K562 (cell line): ENCODE measurements around the gene SLC26A3. TPM values are rescaled to one million over a fixed set of nuclear protein-coding genes. Genes with fewer than 3 reads are reported as not detected.

Source experiments
- ATAC-seq: fragments of 200-7000 bp; cut with Tn5 transposase; 3 replicates; pipeline ENCODE4 v1.9.1; 2020; ENCODE audit warnings: moderate library complexity
- BruUV-seq: library from RNA; stranded (reverse); fragments of 400-500 nt; replicated peaks from 2 replicates; lab custom pipeline; 2021; lab: Mats Ljungman, UMichigan
- CTCF ChIA-PET: fragments of 300-600 bp; formaldehyde crosslinking; extraction: SDS; loops from one replicate; lab custom pipeline; 2021; ENCODE audit warnings: low intra/inter-chr PET ratio; lab: Yijun Ruan, JAX
- POLR2A ChIA-PET: fragments of 300-600, 350-650 bp; sonication (Branson Sonifier 250); formaldehyde crosslinking; extraction: SDS; loops from one replicate; lab custom pipeline; 2021; ENCODE audit warnings: antibody characterized with exemption, inconsistent platforms; lab: Yijun Ruan, JAX
- DNase-seq, 4 experiments: peaks; one replicate each; pipeline versions ENCODE4 v3.0.0 to v3.0.0-alpha.2; 2011 to 2018; ENCODE audit warnings: low spot score in 3 of 4, mixed read lengths in 3 of 4; ENCODE audit errors: extremely low read depth in 1 of 4
- FAIRE-seq: peaks from 2 replicates; lab custom pipeline; 2011; peaks lifted over from hg19 to GRCh38; lab: Jason Lieb, UNC
- H2AFZ ChIP-seq: 2 replicates; pipeline ENCODE4 v1.6.0; 2011; ENCODE audit warnings: low read depth, low read length, control low read depth, inconsistent platforms
- H3K27ac ChIP-seq: fragments of 200-600 bp; 3 replicates; pipeline ENCODE4 v1.8.0; 2011; ENCODE audit warnings: low read depth, mild to moderate bottlenecking, control low read depth, inconsistent platforms, low read length, moderate library complexity, mixed read lengths; ENCODE audit errors: extremely low read depth
- H3K27me3 ChIP-seq, 2 experiments: fragments of 300-600 bp in 1 of 2; 2 replicates in 1 of 2; 3 replicates in 1 of 2; pipeline versions ENCODE4 v1.6.0 to v1.8.0; 2011; ENCODE audit warnings: inconsistent platforms in 2 of 2, low read length in 2 of 2, mild to moderate bottlenecking in 1 of 2, mixed read lengths in 1 of 2, moderate library complexity in 1 of 2; ENCODE audit not compliant: control insufficient read depth in 2 of 2, insufficient read depth in 2 of 2
- H3K36me3 ChIP-seq: fragments of 300-600 bp; 3 replicates; pipeline ENCODE4 v1.8.0; 2011; ENCODE audit warnings: mild to moderate bottlenecking, low read length, inconsistent platforms; ENCODE audit not compliant: control insufficient read depth, insufficient read depth
- H3K4me1 ChIP-seq, 2 experiments: fragments of 200-600 bp in 1 of 2; replicated peaks in 1 of 2; 2 replicates in 1 of 2; 3 replicates in 1 of 2; pipeline versions ENCODE4 v1.5.1 to v1.8.0; 2011; ENCODE audit warnings: inconsistent platforms in 2 of 2, low read length in 2 of 2, mild to moderate bottlenecking in 1 of 2, mixed read lengths in 1 of 2, moderate library complexity in 1 of 2; ENCODE audit not compliant: control insufficient read depth in 2 of 2, insufficient read depth in 2 of 2
- H3K4me2 ChIP-seq: 2 replicates; pipeline ENCODE4 v1.6.1; 2011; ENCODE audit warnings: low read length, control low read depth, inconsistent platforms, mixed read lengths; ENCODE audit not compliant: insufficient read depth
- H3K4me3 ChIP-seq: fragments of 200-600 bp; sonication (generic), shearing (Covaris generic); 2 replicates; pipeline ENCODE4 v1.5.1; 2016; ENCODE audit warnings: control low read depth, inconsistent platforms
- H3K79me2 ChIP-seq: fragments of 200-600 bp; 3 replicates; pipeline ENCODE4 v1.8.0; 2011; ENCODE audit warnings: low read length, inconsistent platforms; ENCODE audit not compliant: control insufficient read depth, insufficient read depth
- H3K9ac ChIP-seq, 2 experiments: 2 replicates each; pipeline versions ENCODE4 v1.6.0 to v1.6.1; 2011; ENCODE audit warnings: low read depth in 2 of 2, low read length in 2 of 2, control low read depth in 1 of 2, inconsistent platforms in 1 of 2, mild to moderate bottlenecking in 1 of 2, mixed read lengths in 1 of 2; ENCODE audit not compliant: insufficient read depth in 1 of 2
- H3K9me1 ChIP-seq: one replicate; pipeline ENCODE4 v1.6.0; 2011; ENCODE audit warnings: inconsistent platforms, mild to moderate bottlenecking, low read length, moderate library complexity; ENCODE audit not compliant: control insufficient read depth, insufficient read depth
- H3K9me3 ChIP-seq: replicated peaks from 2 replicates; pipeline ENCODE4 v1.5.1; 2011; ENCODE audit warnings: low read depth, low read length, inconsistent platforms; ENCODE audit not compliant: control insufficient read depth, insufficient read depth
- H4K20me1 ChIP-seq: replicated peaks from 2 replicates; pipeline ENCODE4 v1.6.1; 2011; ENCODE audit warnings: low read length, inconsistent platforms, mixed read lengths; ENCODE audit not compliant: control insufficient read depth, insufficient read depth
- ADNP ChIP-seq: fragments of 200-800 bp; sonication (Bioruptor generic); IDR thresholded peaks from 2 replicates; pipeline ENCODE4 v1.6.1; 2016; ENCODE audit warnings: missing genetic modification characterization, missing compliant biosample characterization
- ARNT ChIP-seq, 2 experiments: fragments of 450-650 bp; IDR thresholded peaks; 2 replicates each; pipeline ENCODE4 v1.6.1; 2016; ENCODE audit warnings: mild to moderate bottlenecking in 1 of 2
- ATF1 ChIP-seq, 2 experiments: fragments of 450-650 bp in 1 of 2; IDR thresholded peaks; 2 replicates each; pipeline ENCODE4 v1.6.1; 2016; ENCODE audit warnings: missing compliant biosample characterization in 1 of 2, missing genetic modification characterization in 1 of 2
- CBX8 ChIP-seq: fragments of 200-600 bp; sonication (generic); IDR thresholded peaks from 2 replicates; pipeline ENCODE4 v1.6.1; 2012; ENCODE audit warnings: borderline replicate concordance, mixed run types, low read depth, mild to moderate bottlenecking, moderate library complexity, mixed read lengths, low read length, control low read depth, inconsistent platforms; ENCODE audit not compliant: poor library complexity, severe bottlenecking; ENCODE audit errors: extremely low read depth
- NFYB ChIP-seq: IDR thresholded peaks from 2 replicates; pipeline ENCODE4 v1.6.1; 2011; ENCODE audit warnings: mild to moderate bottlenecking, moderate library complexity; ENCODE audit not compliant: insufficient read length; ENCODE audit errors: extremely low read depth
- OTX1 ChIP-seq: fragments of 450-650 bp; formaldehyde crosslinking; IDR thresholded peaks from 2 replicates; pipeline ENCODE4 v1.4.0; 2022; ENCODE audit warnings: mild to moderate bottlenecking
- ZNF77 ChIP-seq: fragments of 250-450 bp; sonication (Bioruptor Pico); IDR thresholded peaks from 2 replicates; pipeline ENCODE4 v1.5.0; 2020
- WGBS: fragments of 100-300 bp; shearing (Covaris generic); methylation state at CpG from one replicate; pipeline ENCODE4 v1.1.6; 2016; ENCODE audit warnings: low coverage, mixed read lengths; ENCODE audit not compliant: insufficient coverage; ENCODE audit errors: missing lambda C conversion rate; 5-methylcytosine and 5-hydroxymethylcytosine counted together
- in situ Hi-C: fragments of 300-500 bp; cut with MboI; formaldehyde crosslinking; loops from 4 replicates; pipeline ENCODE4 v1.15.0; 2018; ENCODE audit warnings: inconsistent platforms, mixed read lengths
- intact Hi-C: fragments of 100-400 bp; cut with micrococcal nuclease; formaldehyde crosslinking; loops from 2 replicates; pipeline ENCODE4 v1.14.2; 2022
- polyA plus RNA-seq, 8 experiments: library from polyadenylated mRNA; depleted of rRNA in 4 of 8; stranded (reverse) in 5 of 8; unstranded in 3 of 8; fragments of >200 nt; fragmentation: Nextera tagmentation in 2 of 8; fragmentation: Illumina TruSeq in 1 of 8; extraction: Ambion mirVana in 2 of 8; extraction: Trizol in 1 of 8; gene quantifications; 2 replicates each; pipeline versions ENCODE4 v1.2.1 to v1.2.3, GENCODE V29; 2011 to 2014; ENCODE audit warnings: inconsistent platforms in 1 of 8, missing spikeins in 1 of 8
- total RNA-seq, 7 experiments: library from RNA; depleted of rRNA in 6 of 7; stranded (reverse); fragments of >200 nt in 6 of 7; fragmentation: Illumina TruSeq in 2 of 7; extraction: Trizol in 2 of 7; gene quantifications; 2 replicates each; pipeline versions ENCODE4 v1.2.1 to v1.2.3, GENCODE V29; 2011 to 2021; ENCODE audit warnings: low replicate concordance in 1 of 7

Gene SLC26A3
- total and polyA plus RNA-seq, 9 of the 15 experiments (the other 6 are each of a cell fraction or from before 2014, with no cell fraction given), result 0.86 TPM; not detected in 8

DNA sequence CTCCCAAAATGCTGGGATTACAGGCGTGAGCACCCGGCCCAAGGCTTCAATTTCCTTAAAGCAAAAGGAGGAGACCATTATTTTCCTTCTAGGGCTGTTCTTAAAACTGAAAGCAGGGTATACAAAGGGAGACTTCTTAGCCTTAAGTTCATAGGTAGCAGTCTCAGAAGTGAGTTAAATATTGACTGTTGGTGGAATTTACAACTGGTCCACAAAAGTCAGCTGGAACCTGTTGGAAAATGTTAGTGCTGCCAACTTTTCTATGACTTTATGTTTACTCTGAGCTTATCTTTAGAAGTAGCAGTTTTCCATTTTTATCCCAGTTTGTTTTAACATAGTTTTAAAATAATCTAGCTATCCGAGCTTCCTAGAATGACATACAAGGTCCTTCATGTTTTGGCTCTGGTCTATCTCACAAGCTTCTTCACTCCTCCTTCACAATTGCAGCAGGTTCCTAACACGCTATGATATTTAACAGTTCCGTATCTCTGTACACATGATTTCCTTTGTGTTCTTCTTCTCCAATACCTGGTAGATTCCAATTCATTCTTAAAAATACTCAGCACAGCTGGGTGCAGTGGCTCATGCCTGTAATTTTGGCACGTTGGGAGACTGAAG lies 3.3 kb downstream of the SLC26A3 start:
- in situ Hi-C loops (no loop called here), intact Hi-C loops (no loop called here)
- Histone ChIP-seq H2AFZ (peak overlapping the region; percentile 0; the same call in 1 of the 2 replicates), H3K9ac (no peak overlapping the region), H3K79me2 (no peaks in the 10 kb centered on the region), H3K36me3 (no peaks in the 10 kb centered on the region), H3K9me1 (no peaks in the 10 kb centered on the region), H3K9me3 (no peaks in the 10 kb centered on the region), H3K4me3 (no peak overlapping the region), H3K4me2 (no peak overlapping the region), H3K27me3 (peaks cover 10 to 12% of the 10 kb centered on the region in 2 experiments; a peak in 4 of 5 replicates), H4K20me1 (no peaks in the 10 kb centered on the region), H3K27ac (no peak overlapping the region), H3K4me1 (0 out of 5 replicates have a peak, but pooled peaks cover 0 to 4% of the 10 kb centered on the region in 2 experiments)
- DNase-seq (no peak), FAIRE-seq (no peak), ATAC-seq (no peak)
- ChIA-PET CTCF (no interaction called here), POLR2A (interaction anchor here (0.6 to 0.8 kb wide), 2 partner anchors 17 to 30 kb away, joined by 3 to 4 read pairs; no protein-coding TSS in a partner anchor)
- TF ChIP-seq ADNP (tag), result 0 out of 2 replicates have a peak, but pooled peaks have one; percentile 26
- TF ChIP-seq ATF1 (CRISPR knock-in tag; IDR thresholded peaks at IDR 0.05), result no peak
- no peak for TF ChIP-seq ATF1 (tag; IDR thresholded peaks at IDR 0.05)
- no peak for TF ChIP-seq ARNT (IDR thresholded peaks at IDR 0.05)
- TF ChIP-seq OTX1 (CRISPR knock-in tag), result no peak
- TF ChIP-seq ZNF77, result no peak
- WGBS, result 10% methylated on average over 6 of the region's 6 CpGs
- no TSS peak for BruUV-seq

DNA sequence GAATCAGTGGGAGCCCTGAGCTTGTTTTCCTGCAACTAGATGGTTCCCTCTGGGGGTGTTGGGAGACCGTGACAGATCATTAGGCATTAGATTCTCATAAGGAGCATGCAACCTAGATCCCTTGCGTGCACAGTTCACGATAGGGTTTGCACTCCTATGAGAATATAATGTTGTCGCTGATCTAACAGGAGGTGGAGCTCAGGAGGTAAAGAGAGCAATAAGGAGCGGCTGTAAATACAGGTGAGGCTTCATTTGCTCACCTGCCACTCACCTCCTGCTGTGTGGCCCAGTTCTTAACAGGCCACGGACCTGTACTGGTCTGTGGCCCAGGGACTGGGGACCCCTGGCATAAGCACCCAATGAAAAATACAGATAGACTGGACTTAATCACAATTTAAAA lies 10.7 kb downstream of the SLC26A3 start:
- H4K20me1 ChIP-seq, result no peaks in the 10 kb centered on the region
- CTCF ChIA-PET, result interaction anchor here (0.6 kb wide), 1 partner anchor 83 kb away, joined by 3 read pairs; no protein-coding TSS in a partner anchor
- no peak overlapping the region for H3K4me2 ChIP-seq
- H3K4me3 ChIP-seq, result no peak overlapping the region
- H3K27me3 ChIP-seq, result peaks cover 19 to 29% of the 10 kb centered on the region in 2 experiments
- 5% methylated on average over 6 of the region's 6 CpGs for WGBS
- no peaks in the 10 kb centered on the region for H3K79me2 ChIP-seq
- ATAC-seq (no peak), DNase-seq (no peak), FAIRE-seq (no peak)
- BruUV-seq, result no TSS peak
- H3K4me1 ChIP-seq, result no peaks in the 10 kb centered on the region
- intact Hi-C loops, result no loop called here
- peak; percentile 13 for TF ChIP-seq CBX8
- no peak for TF ChIP-seq NFYB
- H2AFZ ChIP-seq, result no peak overlapping the region
- no peaks in the 10 kb centered on the region for H3K36me3 ChIP-seq
- in situ Hi-C loops, result no loop called here
- POLR2A ChIA-PET, result interaction anchor here (1.2 kb wide), 1 partner anchor 54 kb away, joined by 3 read pairs; no protein-coding TSS in a partner anchor
- H3K9ac ChIP-seq, result no peak overlapping the region
- no peak overlapping the region for H3K27ac ChIP-seq
- no peaks in the 10 kb centered on the region for H3K9me3 ChIP-seq
- no peaks in the 10 kb centered on the region for H3K9me1 ChIP-seq
